OCI-LY1 (cell line): Measurements from ENCODE around the gene GORAB.

Experiments
- EZH2 ChIP-seq: fragments of 200-600 bp; sonication (generic), shearing (Covaris generic); IDR thresholded peaks from 2 replicates; pipeline ENCODE4 v1.8.0; 2017; ENCODE audit warnings: borderline replicate concordance, mixed run types, mild to moderate bottlenecking, antibody characterized with exemption, low read length, moderate library complexity, mixed read lengths
- TF ChIP-seq, protein P1 (sequence below): fragments of 200-600 bp; sonication (generic), shearing (Covaris generic); IDR thresholded peaks from 2 replicates; pipeline ENCODE4 v1.5.1; 2017; ENCODE audit warnings: mild to moderate bottlenecking, antibody characterized with exemption, low read length, moderate library complexity, mixed read lengths

DNA sequence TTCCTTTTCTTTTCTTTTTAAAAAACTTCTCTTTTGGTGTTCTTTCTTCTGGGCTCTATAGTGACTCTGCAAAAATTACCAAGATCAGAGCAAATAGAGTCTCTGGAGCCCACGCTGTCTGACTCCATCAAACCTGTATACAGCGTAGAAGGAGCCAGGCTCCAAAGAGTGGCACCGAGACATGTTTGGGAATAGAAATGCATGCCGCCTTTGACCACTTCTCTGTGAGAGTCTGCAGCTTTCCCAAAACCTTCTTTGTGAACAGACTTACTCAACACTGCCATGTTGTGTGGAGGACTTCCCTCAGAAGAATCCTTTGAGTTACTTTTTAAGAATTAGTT, 55.3 kb downstream of the GORAB start:
- TF ChIP-seq, protein P1, sequence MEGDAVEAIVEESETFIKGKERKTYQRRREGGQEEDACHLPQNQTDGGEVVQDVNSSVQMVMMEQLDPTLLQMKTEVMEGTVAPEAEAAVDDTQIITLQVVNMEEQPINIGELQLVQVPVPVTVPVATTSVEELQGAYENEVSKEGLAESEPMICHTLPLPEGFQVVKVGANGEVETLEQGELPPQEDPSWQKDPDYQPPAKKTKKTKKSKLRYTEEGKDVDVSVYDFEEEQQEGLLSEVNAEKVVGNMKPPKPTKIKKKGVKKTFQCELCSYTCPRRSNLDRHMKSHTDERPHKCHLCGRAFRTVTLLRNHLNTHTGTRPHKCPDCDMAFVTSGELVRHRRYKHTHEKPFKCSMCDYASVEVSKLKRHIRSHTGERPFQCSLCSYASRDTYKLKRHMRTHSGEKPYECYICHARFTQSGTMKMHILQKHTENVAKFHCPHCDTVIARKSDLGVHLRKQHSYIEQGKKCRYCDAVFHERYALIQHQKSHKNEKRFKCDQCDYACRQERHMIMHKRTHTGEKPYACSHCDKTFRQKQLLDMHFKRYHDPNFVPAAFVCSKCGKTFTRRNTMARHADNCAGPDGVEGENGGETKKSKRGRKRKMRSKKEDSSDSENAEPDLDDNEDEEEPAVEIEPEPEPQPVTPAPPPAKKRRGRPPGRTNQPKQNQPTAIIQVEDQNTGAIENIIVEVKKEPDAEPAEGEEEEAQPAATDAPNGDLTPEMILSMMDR: no peak
- TF ChIP-seq EZH2: no peak
